IPS-NIHi11 (cell line): ENCODE data around the gene XPNPEP1.

Experiments
- DNase-seq: peaks from one replicate; pipeline ENCODE4 v3.0.0; 2012; ENCODE audit warnings: mixed read lengths, low spot score

Gene XPNPEP1

GRCh38 chr10:109947111-109947920 is 24.0 kb upstream of the XPNPEP1 start:
- no peak for DNase-seq

DNA sequence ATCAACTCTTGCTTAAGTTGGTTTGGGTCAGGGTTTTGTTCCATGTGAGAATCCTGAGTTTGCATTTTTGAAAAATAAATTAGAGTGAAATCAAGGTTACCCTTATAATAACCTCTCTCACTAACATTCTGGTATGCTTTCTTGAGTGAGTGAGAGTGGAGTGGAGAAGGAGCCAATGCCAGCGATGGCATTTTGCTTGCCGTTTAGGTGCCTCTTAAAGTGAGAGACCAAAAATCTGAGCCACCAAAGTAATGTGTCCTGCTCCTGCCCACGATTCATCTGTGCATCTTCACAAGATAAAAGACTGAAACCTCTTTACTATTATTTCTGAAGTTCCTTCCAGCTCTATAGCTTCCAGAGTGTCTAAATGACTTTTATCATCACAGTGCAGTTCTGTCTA is 23.4 kb upstream of the XPNPEP1 start:
- DNase-seq: no peak

- DNase-seq: no peak
Observed at GRCh38 chr10:109945473-109946177, 22.3 kb upstream of the XPNPEP1 start.

DNA sequence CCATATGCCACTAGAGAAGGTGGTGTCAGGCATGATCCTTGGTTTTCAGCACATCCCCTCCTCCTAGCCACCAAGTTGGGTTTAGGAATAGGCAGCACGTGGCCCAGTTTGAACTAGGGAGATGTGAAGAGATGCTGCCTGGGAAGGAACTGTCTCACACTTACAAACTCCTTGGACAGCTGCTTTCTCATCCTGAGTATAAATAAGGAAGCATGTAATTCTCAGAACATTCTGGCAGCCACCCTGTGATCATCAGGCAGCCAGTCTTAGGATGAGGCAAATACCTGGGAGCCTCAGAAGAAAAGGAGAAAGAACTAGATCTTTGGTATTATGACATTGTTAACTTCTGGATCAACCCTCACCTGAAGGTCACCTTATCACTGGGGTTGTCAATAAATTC is 21.3 kb upstream of the XPNPEP1 start:
- no peak for DNase-seq

DNA sequence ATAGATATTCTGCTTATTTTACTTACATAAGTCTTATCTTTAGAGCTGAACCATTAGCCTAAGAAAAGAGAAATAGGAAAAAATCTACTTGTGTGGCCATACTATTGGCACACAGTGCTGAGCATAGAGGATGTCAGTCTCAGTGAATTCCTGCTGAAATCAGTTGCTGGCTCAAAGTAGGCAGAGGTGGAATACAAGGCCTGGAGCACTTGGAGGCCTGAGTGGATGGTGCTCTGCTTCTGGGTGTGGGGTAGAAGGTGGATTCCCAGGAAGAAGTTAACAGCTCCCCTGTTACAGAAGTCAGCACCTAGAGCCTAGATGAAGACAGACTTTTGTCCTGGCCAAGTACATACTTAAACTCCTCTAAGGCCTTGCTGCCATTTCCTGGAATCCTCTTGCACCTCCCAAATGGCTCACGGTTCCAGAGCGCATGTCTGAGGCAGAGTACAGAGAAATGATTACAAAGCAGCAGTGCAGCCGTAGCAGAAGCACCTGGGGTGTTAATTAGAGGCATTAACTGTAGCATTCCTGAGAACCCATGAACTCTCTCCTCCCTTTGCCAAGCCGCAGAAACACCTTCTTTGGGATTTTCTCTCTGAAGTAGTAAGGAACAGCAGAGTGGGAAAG is 18.0 kb upstream of the XPNPEP1 start:
- DNase-seq: no peak

- no peak for DNase-seq
Observed at GRCh38 chr10:109940553-109940952, 17.2 kb upstream of the XPNPEP1 start.

DNA sequence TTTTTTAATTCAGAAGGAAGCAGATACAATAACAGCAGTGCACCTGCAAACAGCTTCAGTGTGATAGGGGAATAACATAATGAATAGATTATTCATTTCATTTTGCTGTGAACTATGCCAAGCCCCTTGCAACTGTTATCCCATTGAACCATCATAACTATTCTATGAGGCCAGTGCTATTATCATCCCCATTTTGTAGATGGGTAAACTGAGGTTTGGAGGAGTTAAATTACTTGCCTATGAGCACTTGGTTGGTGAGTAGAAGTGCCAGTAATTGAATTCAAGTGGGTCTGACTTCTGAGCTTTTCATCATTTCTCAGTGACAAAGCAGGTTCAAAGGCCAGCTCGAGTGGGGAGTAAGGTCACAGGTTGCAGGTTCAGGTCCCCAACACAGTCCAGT is 16.8 kb upstream of the XPNPEP1 start:
- no peak for DNase-seq

GRCh38 chr10:109939315-109939961 is 16.1 kb upstream of the XPNPEP1 start:
- no peak for DNase-seq

- no peak for DNase-seq
Observed at GRCh38 chr10:109937460-109938065, 14.3 kb upstream of the XPNPEP1 start.

- peak; percentile 66 for DNase-seq
Observed at GRCh38 chr10:109934958-109935793, 11.9 kb upstream of the XPNPEP1 start.

DNA sequence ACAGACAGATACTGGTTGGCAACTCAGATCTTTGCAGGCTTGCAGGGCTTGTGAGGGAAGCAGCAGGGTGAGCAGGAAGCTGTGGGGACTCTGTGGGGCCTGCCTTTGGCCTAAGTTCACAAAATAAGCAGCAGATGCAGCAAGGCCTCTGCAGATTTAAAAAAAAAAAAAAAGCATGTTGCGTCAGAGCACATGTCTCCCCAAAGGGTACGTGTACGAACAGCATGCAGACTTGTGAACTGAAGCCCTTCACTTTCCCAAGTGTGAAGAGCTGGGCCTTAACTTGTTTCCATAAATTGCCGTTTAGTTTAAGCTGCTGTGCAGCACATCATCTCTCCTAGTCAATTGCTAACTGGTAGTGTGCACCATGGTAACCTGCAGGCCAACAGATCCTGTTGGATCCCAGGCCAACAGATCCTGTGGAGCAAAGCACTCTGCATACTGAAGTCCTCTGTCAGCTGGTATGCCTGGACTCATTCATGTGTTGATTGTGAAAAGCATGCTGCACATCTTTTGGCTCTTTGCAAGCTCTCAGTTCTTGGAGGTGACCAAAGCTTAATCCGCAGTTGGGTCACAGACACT is 10.8 kb upstream of the XPNPEP1 start:
- peak; percentile 27 for DNase-seq

DNA sequence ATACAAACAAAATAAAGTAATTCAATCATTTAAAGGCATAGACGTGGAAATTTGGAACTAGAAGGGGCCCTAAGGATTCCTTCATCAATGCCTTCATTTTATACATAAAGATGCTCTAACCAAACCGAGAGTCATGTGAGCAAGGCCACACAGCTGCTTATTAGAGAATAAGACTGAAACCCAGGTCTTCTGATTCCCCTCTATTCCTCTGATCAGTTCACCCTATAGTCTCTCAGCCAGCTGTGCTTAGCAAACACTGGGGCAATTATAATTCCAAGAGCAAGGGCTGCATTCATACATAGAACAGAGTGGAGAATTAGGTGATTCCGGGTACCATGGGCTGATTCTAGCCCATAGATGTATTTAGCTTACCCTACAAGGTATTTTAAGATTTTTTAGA is 9.7 kb upstream of the XPNPEP1 start:
- DNase-seq: no peak

GRCh38 chr10:109932391-109932790 is 9.1 kb upstream of the XPNPEP1 start:
- DNase-seq: no peak

DNA sequence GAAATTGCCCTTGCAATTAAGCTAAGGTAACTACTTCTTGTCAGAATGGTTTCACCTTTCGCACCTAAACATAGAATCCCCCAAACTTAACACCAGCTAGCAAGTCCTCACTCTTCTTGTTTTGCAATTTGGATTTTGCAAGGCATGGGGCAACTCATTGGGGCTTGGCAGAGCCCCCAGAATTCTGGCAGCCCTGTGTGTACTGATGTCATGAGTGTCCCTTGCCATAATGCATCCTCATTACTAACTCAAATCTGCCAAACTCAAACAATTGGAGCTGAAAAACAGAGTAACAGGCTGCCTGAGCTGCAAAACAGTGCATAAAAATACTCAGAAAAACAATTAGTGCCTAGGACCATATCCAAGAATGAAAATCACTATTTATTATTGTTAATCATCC is 7.9 kb upstream of the XPNPEP1 start:
- DNase-seq: no peak

DNA sequence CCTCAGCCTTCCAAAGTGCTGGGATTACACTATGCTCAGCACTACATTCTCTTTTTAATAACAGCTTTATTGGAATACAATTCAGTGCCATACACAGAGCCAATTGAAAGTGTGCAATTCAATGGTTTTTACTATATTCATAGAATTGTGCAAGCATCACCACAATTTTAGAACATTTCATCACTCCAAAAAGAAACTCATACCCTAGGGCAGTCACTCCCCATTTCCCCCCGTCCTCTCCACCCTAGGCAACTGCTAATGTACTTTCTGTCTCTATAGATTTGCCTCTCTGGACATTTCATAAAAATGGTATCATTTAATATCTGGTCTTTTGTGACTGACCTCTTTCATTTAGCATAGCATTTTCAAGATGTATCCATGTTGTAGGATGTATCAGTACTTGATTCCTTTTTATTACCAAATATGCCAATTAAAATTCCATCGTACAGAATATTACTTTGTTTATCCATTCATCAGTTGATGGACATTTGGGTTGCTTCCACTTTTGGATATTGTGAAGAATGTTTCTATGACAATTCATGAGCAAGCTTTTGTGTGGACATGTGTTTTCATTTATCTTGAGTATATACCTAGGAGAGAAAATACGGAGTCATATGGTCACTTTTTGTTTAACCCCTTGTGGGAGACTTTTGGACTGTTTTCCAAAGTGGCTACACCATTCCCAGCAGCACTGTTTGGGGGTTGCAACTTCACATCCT is 6.3 kb upstream of the XPNPEP1 start:
- DNase-seq: no peak

DNA sequence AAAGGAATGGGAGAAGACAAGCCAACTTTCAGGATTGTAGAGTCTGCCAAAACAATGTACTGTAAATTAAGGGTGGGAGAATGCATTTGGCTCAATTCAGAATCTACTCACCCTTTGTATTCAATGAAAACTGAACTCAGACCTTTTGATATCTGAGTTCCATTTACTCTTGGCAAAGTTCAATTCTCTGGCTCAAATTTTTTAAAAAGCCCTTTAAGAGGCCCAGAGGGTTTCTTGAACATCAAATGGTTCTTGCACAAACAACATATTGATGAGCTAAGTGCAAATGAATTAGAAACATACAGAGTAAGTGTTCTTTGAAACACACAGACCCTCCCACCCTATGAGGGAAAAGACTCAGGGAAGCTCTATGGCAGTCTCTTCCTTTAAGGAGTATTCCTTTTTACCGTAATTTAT is 5.2 kb upstream of the XPNPEP1 start:
- no peak for DNase-seq

DNA sequence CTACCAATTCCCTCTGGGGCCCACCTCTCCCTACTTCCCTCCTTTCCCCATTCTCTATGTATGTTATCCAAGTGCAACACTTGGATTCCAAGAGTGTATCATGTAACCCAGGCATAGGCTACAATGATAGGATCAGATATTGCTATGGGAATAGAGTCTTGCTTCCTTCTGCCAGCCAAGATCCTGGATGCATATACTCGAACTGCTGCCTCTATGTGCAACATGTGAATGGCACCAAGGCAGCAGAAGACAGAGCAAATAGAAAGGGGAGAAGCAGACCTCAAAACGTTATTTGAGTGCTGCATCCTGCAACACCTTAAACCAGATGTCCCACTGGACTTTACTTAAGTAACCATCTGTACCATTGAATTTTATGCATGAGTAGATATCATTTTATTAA is 3.5 kb upstream of the XPNPEP1 start:
- DNase-seq: no peak

- DNase-seq: no peak
Observed at GRCh38 chr10:109926061-109926745, 2.9 kb upstream of the XPNPEP1 start.

GRCh38 chr10:109924967-109925620 is 1.8 kb upstream of the XPNPEP1 start:
- DNase-seq: no peak
